Astrocyte (in vitro differentiated cells and primary cell): ENCODE measurements around the gene TNIP1. TPM values are rescaled to one million over a fixed set of nuclear protein-coding genes. Genes with fewer than 3 reads are reported as not detected.
A peak's percentile ranks its signal among the peaks of the same experiment; 100 is the strongest.

ENCODE experiments used
- DNase-seq: peaks from one replicate; pipeline ENCODE4 v3.0.0-alpha.2; 2010; ENCODE audit warnings: low read depth
- FAIRE-seq: peaks from 2 replicates; lab custom pipeline; 2011; peaks lifted over from hg19 to GRCh38; lab: Jason Lieb, UNC
- H2AFZ ChIP-seq: 2 replicates; pipeline ENCODE4 v1.6.0; 2012; ENCODE audit warnings: low read depth, low read length, inconsistent platforms
- H3K27ac ChIP-seq: 2 replicates; pipeline ENCODE4 v1.5.1; 2011; ENCODE audit warnings: low read depth, low read length, inconsistent platforms
- H3K27me3 ChIP-seq: 2 replicates; pipeline ENCODE4 v1.6.0; 2011; ENCODE audit warnings: low read length, inconsistent platforms; ENCODE audit not compliant: insufficient read depth
- H3K36me3 ChIP-seq: 2 replicates; pipeline ENCODE4 v1.5.1; 2011; ENCODE audit warnings: low read length, inconsistent platforms; ENCODE audit not compliant: insufficient read depth
- H3K4me1 ChIP-seq: 2 replicates; pipeline ENCODE4 v1.5.1; 2011; ENCODE audit warnings: low read length, inconsistent platforms; ENCODE audit not compliant: insufficient read depth
- H3K4me2 ChIP-seq: 2 replicates; pipeline ENCODE4 v1.6.0; 2012; ENCODE audit warnings: low read length, inconsistent platforms
- H3K4me3 ChIP-seq: 2 replicates; pipeline ENCODE4 v1.5.1; 2011; ENCODE audit warnings: low read depth, mild to moderate bottlenecking, low read length, inconsistent platforms; ENCODE audit not compliant: insufficient read depth
- H3K79me2 ChIP-seq: 2 replicates; pipeline ENCODE4 v1.6.0; 2012; ENCODE audit warnings: mild to moderate bottlenecking, low read length, inconsistent platforms; ENCODE audit not compliant: insufficient read depth
- H3K9ac ChIP-seq: 2 replicates; pipeline ENCODE4 v1.6.0; 2012; ENCODE audit warnings: mild to moderate bottlenecking, low read length, inconsistent platforms
- H3K9me3 ChIP-seq: 2 replicates; pipeline ENCODE4 v1.5.1; 2012; ENCODE audit warnings: low read depth, mild to moderate bottlenecking, low read length, inconsistent platforms; ENCODE audit not compliant: insufficient read depth
- H4K20me1 ChIP-seq: 2 replicates; pipeline ENCODE4 v1.6.0; 2012; ENCODE audit warnings: low read length, inconsistent platforms; ENCODE audit not compliant: insufficient read depth
- H3K27ac Mint-ChIP-seq: one replicate; pipeline ENCODE4 v1.8.0; 2021; ENCODE audit warnings: mild to moderate bottlenecking, mixed read lengths; ENCODE audit not compliant: unreplicated experiment
- H3K27me3 Mint-ChIP-seq: one replicate; pipeline ENCODE4 v1.8.0; 2021; ENCODE audit warnings: low read depth, mixed read lengths; ENCODE audit not compliant: unreplicated experiment
- H3K36me3 Mint-ChIP-seq: one replicate; pipeline ENCODE4 v1.8.0; 2021; ENCODE audit warnings: low read depth, mixed read lengths; ENCODE audit not compliant: unreplicated experiment
- H3K4me1 Mint-ChIP-seq: one replicate; pipeline ENCODE4 v1.8.0; 2021; ENCODE audit warnings: low read depth, mixed read lengths; ENCODE audit not compliant: unreplicated experiment
- H3K4me3 Mint-ChIP-seq: one replicate; pipeline ENCODE4 v1.8.0; 2021; ENCODE audit warnings: mild to moderate bottlenecking, moderate library complexity, mixed read lengths; ENCODE audit not compliant: unreplicated experiment
- H3K9me3 Mint-ChIP-seq: one replicate; pipeline ENCODE4 v1.8.0; 2021; ENCODE audit warnings: mild to moderate bottlenecking, mixed read lengths; ENCODE audit not compliant: unreplicated experiment
- CTCF ChIP-seq: IDR thresholded peaks from 2 replicates; pipeline ENCODE4 v1.5.1; 2011; ENCODE audit warnings: low read depth, mild to moderate bottlenecking, inconsistent platforms, low read length, moderate library complexity; ENCODE audit not compliant: insufficient read depth
- EZH2 ChIP-seq: IDR thresholded peaks from 2 replicates; pipeline ENCODE4 v1.6.1; 2012; ENCODE audit warnings: mild to moderate bottlenecking, low read length, inconsistent platforms; ENCODE audit not compliant: insufficient read depth
- total RNA-seq: library from RNA; stranded (reverse); gene quantifications from 2 replicates; pipeline ENCODE4 v1.2.1, GENCODE V29; 2021

TNIP1 gene
- total RNA-seq, 1 donor from 2014 or later, result 119 TPM

GRCh38 chr5:151051066-151051930 lies 29.5 kb downstream of the TNIP1 start:
- TF ChIP-seq EZH2 (no peak), CTCF (peak; percentile 93)
- DNase-seq, result peak; percentile 46
- peak; percentile 67 for FAIRE-seq

DNA sequence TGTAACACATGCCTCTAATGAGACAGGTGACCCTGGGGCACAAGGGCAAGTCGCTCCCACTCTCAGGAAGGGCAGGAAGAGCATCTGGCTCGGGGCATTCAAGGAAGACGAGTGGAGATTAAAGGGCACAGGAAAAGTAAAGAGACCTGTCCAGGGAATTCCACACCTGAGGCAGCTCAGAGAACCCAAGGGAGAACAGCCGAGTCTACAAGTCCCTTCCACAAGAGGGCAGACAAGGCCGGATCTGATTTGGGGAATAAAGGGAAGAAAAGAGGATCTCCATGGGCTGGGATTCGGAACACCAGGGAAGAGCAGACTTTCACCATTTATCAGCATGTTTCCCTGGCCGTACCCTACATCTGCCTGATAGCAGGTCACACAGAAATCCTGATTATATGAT lies 32.3 kb downstream of the TNIP1 start:
- no peaks in the 10 kb centered on the region for H3K27me3 Mint-ChIP-seq
- Histone ChIP-seq H2AFZ (no peak overlapping the region), H3K27me3 (no peaks in the 10 kb centered on the region), H3K4me3 (no peak overlapping the region), H3K9me3 (no peaks in the 10 kb centered on the region), H4K20me1 (peaks cover 41% of the 10 kb centered on the region), H3K4me2 (no peak overlapping the region), H3K27ac (no peak overlapping the region), H3K36me3 (peaks cover 26% of the 10 kb centered on the region), H3K9ac (no peak overlapping the region), H3K79me2 (no peaks in the 10 kb centered on the region), H3K4me1 (peaks cover 7% of the 10 kb centered on the region)
- no peak for DNase-seq
- H3K27ac Mint-ChIP-seq, result no peak overlapping the region
- H3K9me3 Mint-ChIP-seq, result peaks cover 2% of the 10 kb centered on the region
- H3K36me3 Mint-ChIP-seq, result peaks cover 14% of the 10 kb centered on the region
- H3K4me1 Mint-ChIP-seq, result peaks cover 11% of the 10 kb centered on the region
- TF ChIP-seq CTCF, result peak; percentile 26
- no peak for TF ChIP-seq EZH2
- H3K4me3 Mint-ChIP-seq, result no peak overlapping the region
- FAIRE-seq, result no peak

More at GRCh38 chr5:151051066-151051930, 29.5 kb downstream of the TNIP1 start:
- H3K36me3 Mint-ChIP-seq, result peaks cover 14% of the 10 kb centered on the region
- no peaks in the 10 kb centered on the region for H3K27me3 Mint-ChIP-seq
- no peak overlapping the region for H3K4me3 Mint-ChIP-seq
- H3K9me3 Mint-ChIP-seq, result peaks cover 2% of the 10 kb centered on the region
- H3K9me3 ChIP-seq, result no peaks in the 10 kb centered on the region
- no peak overlapping the region for H3K4me2 ChIP-seq
- no peak overlapping the region for H3K27ac Mint-ChIP-seq
- no peak overlapping the region for H3K4me3 ChIP-seq
- peak overlapping the region; percentile 4 for H3K9ac ChIP-seq
- peaks cover 23% of the 10 kb centered on the region for H3K36me3 ChIP-seq
- peaks cover 7% of the 10 kb centered on the region for H3K4me1 ChIP-seq
- H2AFZ ChIP-seq, result no peak overlapping the region
- peaks cover 11% of the 10 kb centered on the region for H3K4me1 Mint-ChIP-seq
- peaks cover 41% of the 10 kb centered on the region for H4K20me1 ChIP-seq
- H3K27ac ChIP-seq, result no peak overlapping the region
- H3K27me3 ChIP-seq, result no peaks in the 10 kb centered on the region
- H3K79me2 ChIP-seq, result no peaks in the 10 kb centered on the region
